Endothelial cell of umbilical vein (primary cell): ENCODE results near the gene AGAP2. TPM values are rescaled to one million over a fixed set of nuclear protein-coding genes. Genes with fewer than 3 reads are reported as not detected.

Source experiments
- BruUV-seq: library from RNA; stranded (reverse); fragments of 400-500 nt; replicated peaks from 2 replicates; lab custom pipeline; 2021; lab: Mats Ljungman, UMichigan
- CTCF ChIA-PET: fragments of 300-600, 350-600 bp; sonication (Branson Sonifier 250); formaldehyde crosslinking; loops from one replicate; lab custom pipeline; 2021; ENCODE audit warnings: antibody characterized with exemption, inconsistent platforms; lab: Charles Lee
- POLR2A ChIA-PET: fragments of 300-600, 350-600 bp; sonication (Branson Sonifier 250); formaldehyde crosslinking; loops from one replicate; lab custom pipeline; 2021; ENCODE audit warnings: antibody characterized with exemption, inconsistent platforms; lab: Charles Lee
- DNase-seq: peaks from one replicate; pipeline ENCODE4 v3.0.0-alpha.2; 2011; ENCODE audit warnings: low read depth, low spot score
- FAIRE-seq: peaks from 2 replicates; lab custom pipeline; 2011; peaks lifted over from hg19 to GRCh38; lab: Jason Lieb, UNC
- H2AFZ ChIP-seq: 2 replicates; pipeline ENCODE4 v1.6.0; 2012; ENCODE audit warnings: low read depth, low read length, control low read depth, inconsistent platforms
- H3K27ac ChIP-seq: 2 replicates; pipeline ENCODE4 v1.5.1; 2011; ENCODE audit warnings: low read depth, mild to moderate bottlenecking, control low read depth, low read length, moderate library complexity; ENCODE audit not compliant: insufficient read depth
- H3K27me3 ChIP-seq, 2 experiments: 2 replicates each; pipeline versions ENCODE4 v1.6.0 to v1.6.1; 2011; ENCODE audit warnings: low read length in 2 of 2, mixed read lengths in 1 of 2; ENCODE audit not compliant: control insufficient read depth in 2 of 2, insufficient read depth in 2 of 2
- H3K36me3 ChIP-seq, 2 experiments: 2 replicates in 1 of 2; 3 replicates in 1 of 2; pipeline ENCODE4 v1.5.1; 2011; ENCODE audit warnings: low read length in 2 of 2, mild to moderate bottlenecking in 1 of 2, moderate library complexity in 1 of 2; ENCODE audit not compliant: control insufficient read depth in 2 of 2, insufficient read depth in 2 of 2; ENCODE audit errors: extremely low read depth in 1 of 2
- H3K4me1 ChIP-seq: 3 replicates; pipeline ENCODE4 v1.5.1; 2011; ENCODE audit warnings: mild to moderate bottlenecking, low read length; ENCODE audit not compliant: control insufficient read depth, insufficient read depth; ENCODE audit errors: extremely low read depth
- H3K4me2 ChIP-seq: 2 replicates; pipeline ENCODE4 v1.6.1; 2011; ENCODE audit warnings: low read length, control low read depth, mixed read lengths; ENCODE audit not compliant: insufficient read depth
- H3K4me3 ChIP-seq, 3 experiments: fragments of 200-600 bp in 1 of 3; sonication (generic), shearing (Covaris generic) in 1 of 3; replicated peaks in 1 of 3; 2 replicates each; pipeline ENCODE4 v1.5.1; 2011 to 2016; ENCODE audit warnings: control low read depth in 3 of 3, low read length in 3 of 3, mild to moderate bottlenecking in 2 of 3, inconsistent platforms in 1 of 3, low read depth in 1 of 3, moderate library complexity in 1 of 3; ENCODE audit not compliant: insufficient read depth in 1 of 3
- H3K79me2 ChIP-seq: 2 replicates; pipeline ENCODE4 v1.6.0; 2012; ENCODE audit warnings: low read length, inconsistent platforms; ENCODE audit not compliant: control insufficient read depth, insufficient read depth
- H3K9ac ChIP-seq: replicated peaks from 2 replicates; pipeline ENCODE3; 2011; ENCODE audit warnings: low read length, control low read depth; ENCODE audit not compliant: insufficient read depth; ENCODE audit errors: extremely low read depth
- H3K9me1 ChIP-seq: replicated peaks from 3 replicates; pipeline ENCODE4 v1.6.0; 2011; ENCODE audit warnings: mild to moderate bottlenecking, low read length; ENCODE audit not compliant: control insufficient read depth, insufficient read depth; ENCODE audit errors: extremely low read depth
- H3K9me3 ChIP-seq: replicated peaks from 2 replicates; pipeline ENCODE4 v1.5.1; 2012; ENCODE audit warnings: low read length, inconsistent platforms; ENCODE audit not compliant: control insufficient read depth, insufficient read depth
- H4K20me1 ChIP-seq: replicated peaks from 2 replicates; pipeline ENCODE3; 2011; ENCODE audit warnings: mild to moderate bottlenecking, low read length; ENCODE audit not compliant: control insufficient read depth, insufficient read depth; ENCODE audit errors: extremely low read depth
- EZH2 ChIP-seq: IDR thresholded peaks from 2 replicates; pipeline ENCODE4 v1.6.1; 2012; ENCODE audit warnings: borderline replicate concordance, low read depth, mild to moderate bottlenecking, moderate library complexity, low read length, inconsistent platforms; ENCODE audit not compliant: severe bottlenecking
- FOS ChIP-seq: IDR thresholded peaks from 2 replicates; pipeline ENCODE4 v1.6.1; 2011; ENCODE audit warnings: mild to moderate bottlenecking, low read length, moderate library complexity, borderline replicate concordance; ENCODE audit not compliant: insufficient read depth
- GATA2 ChIP-seq: IDR thresholded peaks from 2 replicates; pipeline ENCODE4 v1.7.0; 2011; ENCODE audit warnings: low read depth, mild to moderate bottlenecking, moderate library complexity, mixed read lengths, low read length; ENCODE audit not compliant: insufficient read length, insufficient read depth
- JUN ChIP-seq: IDR thresholded peaks from 2 replicates; pipeline ENCODE4 v1.6.1; 2011; ENCODE audit warnings: borderline replicate concordance, low read depth; ENCODE audit not compliant: insufficient read length, insufficient read depth
- MYC ChIP-seq: IDR thresholded peaks from one replicate; pipeline ENCODE4 v1.6.1; 2011; ENCODE audit warnings: mild to moderate bottlenecking, low read depth, low read length
- POLR2A ChIP-seq: IDR thresholded peaks from 2 replicates; pipeline ENCODE4 v1.6.1; 2012; ENCODE audit warnings: low read depth, mild to moderate bottlenecking, control low read depth, low read length
- POLR2AphosphoS5 ChIP-seq: IDR thresholded peaks from 2 replicates; pipeline ENCODE4 v1.6.1; 2012; ENCODE audit warnings: low read depth, mild to moderate bottlenecking, control low read depth, low read length, moderate library complexity; ENCODE audit not compliant: insufficient read depth
- dilution Hi-C: fragments of 300-500 bp; cut with MboI; formaldehyde crosslinking; loops from one replicate; pipeline ENCODE4 v1.15.0; 2019; ENCODE audit warnings: low sequenced_read_pairs; ENCODE audit not compliant: extremely low pct_ligation_motif_present
- intact Hi-C: fragments of 100-400 bp; cut with micrococcal nuclease; formaldehyde crosslinking; loops from one replicate; pipeline ENCODE4 v1.10.0; 2022
- polyA plus RNA-seq, 4 experiments: library from polyadenylated mRNA; depleted of rRNA in 3 of 4; stranded (reverse) in 3 of 4; unstranded in 1 of 4; fragments of >200 nt; gene quantifications; 2 replicates each; pipeline versions ENCODE4 v1.2.1 to v1.2.3, GENCODE V29; 2011 to 2012; ENCODE audit warnings: missing spikeins in 1 of 4
- total RNA-seq: library from RNA; stranded (reverse); gene quantifications from 2 replicates; pipeline ENCODE4 v1.2.3, GENCODE V29; 2021
- TF ChIP-seq, protein P1 (sequence below), 2 donors: IDR thresholded peaks; 1 replicate in 1 of 2; 2 replicates in 1 of 2; pipeline ENCODE4 v1.5.1; 2011; ENCODE audit warnings: low read length in 2 of 2, mild to moderate bottlenecking in 2 of 2, moderate library complexity in 2 of 2, control low read depth in 1 of 2, inconsistent platforms in 1 of 2, low read depth in 1 of 2; ENCODE audit not compliant: insufficient read depth in 1 of 2; ENCODE audit errors: extremely low read depth in 1 of 2

The AGAP2 gene
- total and polyA plus RNA-seq, 2 donors (not counting 3 experiments of a cell fraction or from before 2014, with no cell fraction given) = 0.04 to 0.24 TPM

DNA sequence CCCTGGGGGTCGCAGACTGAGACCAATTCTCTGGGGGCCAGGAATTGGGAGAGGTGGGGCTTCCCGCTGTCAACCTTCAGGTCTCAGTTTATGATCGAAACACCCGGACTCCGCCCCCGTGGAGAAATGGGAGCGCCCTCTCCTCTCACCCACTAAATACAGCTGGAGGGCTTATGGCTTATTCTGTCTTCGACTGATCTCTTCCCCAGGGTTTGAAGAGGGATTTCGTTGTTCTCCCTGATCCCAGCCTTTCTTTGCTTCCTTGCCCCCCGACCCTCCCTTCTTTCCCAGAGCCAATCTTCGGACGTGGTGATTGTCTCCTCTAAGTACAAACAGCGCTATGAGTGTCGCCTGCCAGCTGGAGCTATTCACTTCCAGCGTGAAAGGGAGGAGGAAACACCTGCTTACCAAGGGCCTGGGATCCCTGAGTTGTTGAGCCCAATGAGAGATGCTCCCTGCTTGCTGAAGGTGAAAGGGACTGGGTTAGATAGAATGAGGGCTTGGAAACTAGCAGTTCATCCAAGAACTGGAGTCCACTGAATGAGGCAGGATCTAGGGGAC is 44.0 kb downstream of the AGAP2 start:
- peaks cover 3% of the 10 kb centered on the region for H3K79me2 ChIP-seq
- H3K9ac ChIP-seq = peak overlapping the region; percentile 81
- peak overlapping the region; percentile 38 to 77 (median 72) for H3K4me3 ChIP-seq
- H2AFZ ChIP-seq = peak overlapping the region; percentile 90
- no peaks in the 10 kb centered on the region for H3K9me1 ChIP-seq
- intact Hi-C loops = loop anchor here (1.0 to 5.0 kb wide), 2 partner anchors 32 to 147 kb away; partner anchors contain the start of gene DCTN2
- ChIA-PET POLR2A (no interaction called here), CTCF (interaction anchor here (1.1 to 3.5 kb wide), 4 partner anchors 32 to 111 kb away, joined by 4 to 25 read pairs (median 6); partner anchors contain the start of gene B4GALNT1)
- peak overlapping the region; percentile 78 for H3K4me2 ChIP-seq
- no peak for TF ChIP-seq FOS
- peak; percentile 2 for TF ChIP-seq POLR2A
- DNase-seq (peak; percentile 64), FAIRE-seq (peak; percentile 4)
- H4K20me1 ChIP-seq = no peaks in the 10 kb centered on the region
- dilution Hi-C loops = no loop called here
- no peaks in the 10 kb centered on the region for H3K27me3 ChIP-seq
- peak overlapping the region; percentile 36 for H3K27ac ChIP-seq
- BruUV-seq = TSS peak; percentile 57
- H3K9me3 ChIP-seq = no peaks in the 10 kb centered on the region
- H3K4me1 ChIP-seq = peaks cover 7% of the 10 kb centered on the region
- H3K36me3 ChIP-seq = peaks cover 4 to 8% of the 10 kb centered on the region in 2 experiments

DNA sequence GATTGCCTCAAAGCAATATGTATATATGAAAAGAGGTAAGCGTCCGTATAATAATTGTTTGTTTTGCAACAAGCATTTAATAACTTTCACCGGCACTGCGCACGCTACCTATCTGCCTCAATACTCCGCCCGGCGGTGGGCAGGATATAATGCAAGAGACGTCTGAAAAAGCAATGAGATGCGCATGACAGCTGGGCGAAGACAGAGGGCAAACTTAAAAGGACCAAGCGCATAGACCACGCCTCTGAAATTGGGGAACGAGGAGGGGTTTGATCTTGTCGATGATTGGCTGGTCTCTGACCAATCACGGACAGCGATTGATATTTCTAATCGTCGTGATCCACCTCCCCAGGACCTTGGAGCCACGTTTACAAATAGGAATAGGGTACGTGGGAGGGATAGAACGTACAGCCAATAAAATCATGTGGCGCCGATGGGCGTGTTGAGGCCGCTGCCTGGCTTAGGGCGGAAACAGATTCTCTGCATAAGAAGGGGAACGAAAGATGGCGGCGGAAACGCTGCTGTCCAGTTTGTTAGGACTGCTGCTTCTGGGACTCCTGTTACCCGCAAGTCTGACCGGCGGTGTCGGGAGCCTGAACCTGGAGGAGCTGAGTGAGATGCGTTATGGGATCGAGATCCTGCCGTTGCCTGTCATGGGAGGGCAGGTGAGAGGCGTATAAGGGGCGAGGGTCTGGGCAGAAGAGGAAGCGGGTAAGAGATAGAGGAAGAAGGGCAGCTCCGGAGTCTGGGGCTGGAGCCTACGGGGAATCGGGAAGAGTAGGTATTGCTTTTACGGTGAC is 44.7 kb downstream of the AGAP2 start, which contains the start of gene OS9:
Gene OS9, plus strand, starts transcription at position 474 of the 800 bp plus-strand sequence. Its CDS starts 30 bp downstream, at position 504.
- Histone ChIP-seq H3K9me1 (no peaks in the 10 kb centered on the region), H3K4me2 (peak within 1 kb of the TSS; percentile 78), H3K9me3 (no peaks in the 10 kb centered on the region), H3K27ac (peak within 1 kb of the TSS; percentile 36), H3K79me2 (peaks cover 3% of the 10 kb centered on the region), H3K4me1 (peaks cover 7% of the 10 kb centered on the region), H3K4me3 (peak within 1 kb of the TSS; percentile 38 to 77 (median 72)), H3K27me3 (no peaks in the 10 kb centered on the region), H3K36me3 (peaks cover 4 to 8% of the 10 kb centered on the region in 2 experiments), H2AFZ (peak within 1 kb of the TSS; percentile 90), H4K20me1 (no peaks in the 10 kb centered on the region), H3K9ac (peak within 1 kb of the TSS; percentile 81)
- TF ChIP-seq POLR2AphosphoS5 (peak; percentile 68), GATA2 (no peak), JUN (no peak), POLR2A (peak; percentile 92), EZH2 (no peak), MYC (no peak)
- TF ChIP-seq, protein P1, sequence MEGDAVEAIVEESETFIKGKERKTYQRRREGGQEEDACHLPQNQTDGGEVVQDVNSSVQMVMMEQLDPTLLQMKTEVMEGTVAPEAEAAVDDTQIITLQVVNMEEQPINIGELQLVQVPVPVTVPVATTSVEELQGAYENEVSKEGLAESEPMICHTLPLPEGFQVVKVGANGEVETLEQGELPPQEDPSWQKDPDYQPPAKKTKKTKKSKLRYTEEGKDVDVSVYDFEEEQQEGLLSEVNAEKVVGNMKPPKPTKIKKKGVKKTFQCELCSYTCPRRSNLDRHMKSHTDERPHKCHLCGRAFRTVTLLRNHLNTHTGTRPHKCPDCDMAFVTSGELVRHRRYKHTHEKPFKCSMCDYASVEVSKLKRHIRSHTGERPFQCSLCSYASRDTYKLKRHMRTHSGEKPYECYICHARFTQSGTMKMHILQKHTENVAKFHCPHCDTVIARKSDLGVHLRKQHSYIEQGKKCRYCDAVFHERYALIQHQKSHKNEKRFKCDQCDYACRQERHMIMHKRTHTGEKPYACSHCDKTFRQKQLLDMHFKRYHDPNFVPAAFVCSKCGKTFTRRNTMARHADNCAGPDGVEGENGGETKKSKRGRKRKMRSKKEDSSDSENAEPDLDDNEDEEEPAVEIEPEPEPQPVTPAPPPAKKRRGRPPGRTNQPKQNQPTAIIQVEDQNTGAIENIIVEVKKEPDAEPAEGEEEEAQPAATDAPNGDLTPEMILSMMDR (IDR thresholded peaks at IDR 0.05; ENCODE audit: extremely low read depth in 1 of 2, insufficient read depth in 1 of 2, low read depth in 1 of 2, low read length in 2 of 2) = peak; percentile 65 to 66
- FAIRE-seq (peak; percentile 100), DNase-seq (peak; percentile 100)
- dilution Hi-C loops = no loop called here
- intact Hi-C loops = loop anchor here (1.0 to 5.0 kb wide), 3 partner anchors 32 to 147 kb away; partner anchors contain the start of gene DCTN2
- BruUV-seq = no TSS peak
- POLR2A ChIA-PET = no interaction called here
- CTCF ChIA-PET = interaction anchor here (0.5 to 3.5 kb wide), 8 partner anchors 25 to 112 kb away, joined by 3 to 25 read pairs (median 4); partner anchors contain the start of gene B4GALNT1
